GM12892 (cell line): ENCODE data around the gene ACSL4.

ENCODE experiments used
- DNase-seq: peaks from one replicate; pipeline ENCODE4 v3.0.0; 2011; ENCODE audit not compliant: insufficient read length
- FAIRE-seq: peaks from 2 replicates; lab custom pipeline; 2011; peaks lifted over from hg19 to GRCh38; lab: Jason Lieb, UNC
- POLR2A ChIP-seq: IDR thresholded peaks from 2 replicates; pipeline ENCODE4 v1.6.1; 2011; ENCODE audit warnings: low read depth, low read length, control low read depth
- POLR2AphosphoS5 ChIP-seq: IDR thresholded peaks from 2 replicates; pipeline ENCODE4 v1.6.1; 2011; ENCODE audit warnings: low read depth, low read length, control low read depth
- TAF1 ChIP-seq: IDR thresholded peaks from 2 replicates; pipeline ENCODE4 v1.6.1; 2011; ENCODE audit warnings: low read depth, mild to moderate bottlenecking, control low read depth, low read length, borderline replicate concordance

Gene ACSL4

DNA sequence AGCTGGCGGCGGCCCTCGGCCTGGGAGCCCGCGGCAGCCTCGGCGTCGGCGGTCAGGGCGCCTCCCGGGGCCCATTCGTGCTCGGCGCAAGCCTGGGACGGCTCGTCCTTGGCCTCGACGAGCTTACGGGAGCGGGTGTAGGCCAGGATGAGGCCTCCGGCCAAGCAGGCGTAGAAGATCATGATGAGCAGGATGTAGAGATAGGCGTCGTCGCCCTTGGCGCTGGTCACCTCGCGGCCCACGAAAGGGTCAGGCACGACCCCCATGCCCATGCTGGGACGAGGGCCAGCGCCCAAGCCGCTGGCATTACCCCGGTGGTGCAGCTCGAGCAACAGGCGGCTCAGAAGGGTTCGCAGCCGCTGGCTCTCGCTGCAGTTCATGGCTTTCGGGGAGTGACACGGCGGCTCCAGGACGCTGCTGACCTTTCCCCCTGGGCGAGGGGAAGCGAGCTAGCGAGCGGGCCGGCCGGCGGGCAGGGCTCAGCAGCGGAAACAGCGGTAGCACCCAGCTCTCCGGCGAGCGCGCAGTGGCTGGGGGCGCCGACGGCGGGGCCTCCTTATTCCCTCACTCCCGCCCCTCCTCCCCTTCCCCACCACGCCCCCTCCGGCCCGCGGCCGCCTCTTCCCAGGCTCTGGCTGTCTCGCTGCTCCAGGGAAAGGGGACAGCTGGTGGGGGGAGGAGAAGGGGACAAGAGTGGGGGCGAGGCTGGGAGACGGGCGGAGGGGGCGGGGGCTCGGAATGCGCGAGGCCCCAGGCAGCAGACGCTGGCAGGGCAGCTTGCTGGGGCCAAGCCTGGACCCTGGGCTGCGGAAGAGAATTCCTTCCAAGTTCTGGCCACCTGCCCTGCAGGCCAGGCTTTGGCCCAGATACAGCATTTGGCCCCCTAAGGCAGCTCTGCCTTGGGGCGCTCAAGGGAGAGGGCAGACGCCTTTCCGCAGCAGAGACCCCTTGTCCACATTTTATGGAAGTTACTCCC lies 108.1 kb downstream of the ACSL4 start, which contains the start of gene KCNE5:
Gene KCNE5 (minus strand): TSS at position 532 of the 976 bp plus-strand sequence. CDS start 152 bp downstream, at position 380.
- no peak for FAIRE-seq
- DNase-seq: no peak
- TF ChIP-seq TAF1 (no peak), POLR2AphosphoS5 (no peak), POLR2A (no peak)

DNA sequence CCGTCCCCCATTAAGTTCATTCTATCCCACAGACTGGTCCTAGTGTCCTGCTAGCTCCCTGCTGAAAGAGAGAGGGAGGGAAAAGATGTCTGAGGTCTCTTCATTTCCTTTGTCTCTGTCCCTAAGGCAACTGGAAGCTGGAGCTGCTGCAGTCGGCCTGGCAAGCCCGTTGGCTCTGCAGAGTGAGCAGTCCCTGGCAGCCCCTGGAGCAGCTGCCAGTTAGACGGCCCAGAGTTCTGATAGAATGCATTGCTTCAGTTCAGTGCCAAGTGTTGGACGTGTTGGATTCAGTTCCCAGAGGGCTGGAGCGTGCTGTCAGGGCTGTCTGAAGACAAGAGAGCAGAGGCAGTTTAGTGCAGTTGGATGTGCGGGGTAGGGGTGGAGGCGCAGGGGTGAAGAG lies 109.1 kb downstream of the ACSL4 start:
- FAIRE-seq (no peak), DNase-seq (no peak)
- TF ChIP-seq POLR2AphosphoS5: no peak
- TF ChIP-seq TAF1: no peak
- TF ChIP-seq POLR2A: no peak

DNA sequence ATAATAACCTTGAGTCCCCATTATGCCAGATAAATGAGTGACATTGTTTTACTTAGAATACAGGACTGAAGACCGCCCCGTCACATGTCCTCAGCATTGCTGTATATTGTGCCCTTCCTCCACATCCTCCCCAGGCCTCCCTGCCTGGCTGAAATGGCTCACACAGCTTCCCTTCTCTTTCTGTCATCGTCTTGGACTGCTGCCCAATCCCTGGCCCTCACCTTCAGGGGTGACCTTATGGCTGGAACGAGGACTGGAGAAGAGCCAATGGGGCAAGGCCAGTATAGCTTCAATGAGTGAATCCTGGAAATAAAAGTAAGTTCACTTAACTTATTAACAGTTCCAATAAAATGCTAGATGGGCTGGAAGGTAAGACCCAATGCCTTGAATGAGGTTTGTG lies 110.8 kb downstream of the ACSL4 start:
- TF ChIP-seq TAF1 (no peak), POLR2AphosphoS5 (no peak), POLR2A (no peak)
- FAIRE-seq: no peak
- no peak for DNase-seq

DNA sequence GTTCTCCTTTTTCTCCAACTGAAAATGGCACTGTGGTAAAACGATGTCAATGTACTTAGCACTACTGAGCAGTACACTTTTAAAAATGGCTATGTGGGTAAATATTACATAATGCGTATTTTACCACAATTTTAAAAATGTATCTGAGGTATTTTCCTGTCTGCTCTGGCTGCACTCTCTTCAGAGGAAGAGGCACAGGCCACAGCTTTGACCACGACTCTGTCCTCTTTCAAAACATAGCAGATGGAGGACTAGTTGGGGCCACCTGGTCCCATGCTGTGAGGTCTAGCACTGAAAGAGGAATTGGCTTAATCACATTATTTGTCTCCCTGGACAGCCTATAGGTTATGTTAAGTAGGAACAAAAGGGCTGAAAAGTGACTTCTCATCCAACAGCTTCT lies 113.3 kb downstream of the ACSL4 start:
- TF ChIP-seq POLR2AphosphoS5 (no peak), POLR2A (no peak), TAF1 (no peak)
- DNase-seq: no peak
- FAIRE-seq: no peak

DNA sequence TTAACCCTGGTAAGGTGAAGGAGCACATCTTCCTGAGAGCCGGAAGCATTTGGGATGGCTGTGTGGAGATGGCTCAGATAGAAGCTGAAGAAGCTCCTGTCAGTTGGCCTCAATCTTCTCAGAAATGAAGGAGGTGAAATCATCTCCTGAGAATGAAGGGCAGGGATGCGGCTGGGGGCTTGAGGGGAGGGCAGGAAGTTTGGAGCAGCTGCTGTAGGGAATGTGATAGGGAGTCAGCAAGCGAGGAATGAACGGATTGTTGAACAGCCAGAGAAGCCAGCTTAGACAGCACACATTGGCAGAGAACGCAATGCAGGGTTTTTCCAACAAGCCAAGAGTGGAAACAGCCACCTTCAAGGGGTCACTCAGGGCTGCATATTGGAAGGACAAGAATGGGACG lies 118.1 kb downstream of the ACSL4 start:
- DNase-seq: no peak
- FAIRE-seq: no peak
- no peak for TF ChIP-seq POLR2AphosphoS5
- no peak for TF ChIP-seq TAF1
- no peak for TF ChIP-seq POLR2A

DNA sequence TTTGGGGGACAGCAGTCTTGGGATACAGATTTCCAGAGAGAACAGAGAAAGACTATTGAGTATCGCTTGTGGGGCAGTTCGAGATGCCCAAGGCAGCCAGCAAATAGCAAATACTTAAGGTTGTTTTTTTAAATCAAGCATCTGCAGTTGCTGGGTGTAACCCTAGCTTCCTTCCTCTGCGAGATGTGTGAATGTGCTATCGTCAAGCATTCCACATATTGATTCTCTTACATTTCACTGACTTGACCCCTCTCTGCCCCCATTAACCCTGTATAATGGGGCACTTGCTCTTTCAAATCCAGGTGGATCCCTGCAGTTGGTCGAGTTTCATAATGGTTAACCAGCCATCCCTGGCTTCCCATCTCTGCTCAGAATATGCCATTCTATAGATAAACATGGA lies 131.6 kb downstream of the ACSL4 start:
- TF ChIP-seq TAF1 (no peak), POLR2AphosphoS5 (no peak), POLR2A (no peak)
- DNase-seq (no peak), FAIRE-seq (no peak)

DNA sequence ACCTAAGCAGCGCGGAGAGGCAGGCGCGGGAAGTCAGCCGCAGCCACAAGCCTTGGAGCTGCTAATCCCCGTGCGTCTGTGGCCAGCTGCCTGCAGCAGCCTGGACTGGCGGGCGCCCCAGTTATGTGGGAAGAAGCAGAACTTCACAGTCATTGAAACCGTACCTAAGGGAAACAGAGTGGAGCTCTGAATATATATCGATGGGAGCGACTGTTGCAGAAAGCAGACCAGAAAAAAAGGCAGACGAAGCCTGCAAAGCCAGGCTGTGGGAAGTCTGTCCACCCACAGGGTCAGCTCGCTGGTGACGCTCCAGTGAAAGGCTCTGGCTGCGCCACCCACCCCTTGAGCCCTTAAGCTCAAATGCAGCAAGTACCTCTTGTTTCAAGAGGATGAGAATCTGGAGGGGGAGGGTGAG lies 132.8 kb downstream of the ACSL4 start:
- no peak for FAIRE-seq
- no peak for TF ChIP-seq POLR2A
- TF ChIP-seq TAF1: no peak
- TF ChIP-seq POLR2AphosphoS5: no peak
- no peak for DNase-seq

DNA sequence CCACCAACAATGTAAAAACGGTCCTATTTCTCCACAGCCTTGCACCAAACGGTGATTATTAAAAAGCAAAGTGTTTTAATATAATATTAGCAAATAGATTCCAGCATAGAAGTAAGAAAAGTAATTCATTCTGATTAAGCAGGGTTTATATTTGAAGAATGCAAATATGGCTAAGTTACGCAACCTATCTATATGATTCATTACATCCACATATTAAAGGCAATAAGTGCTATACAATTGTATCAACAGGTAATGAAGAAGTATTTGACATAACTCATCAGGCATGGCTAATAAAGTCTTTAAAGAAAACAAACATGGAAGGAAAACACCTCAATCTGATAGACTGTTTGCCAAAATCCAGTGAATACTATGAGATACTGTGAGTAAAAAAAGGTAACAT lies 137.0 kb downstream of the ACSL4 start:
- FAIRE-seq (no peak), DNase-seq (no peak)
- TF ChIP-seq POLR2AphosphoS5 (no peak), POLR2A (no peak), TAF1 (no peak)
